Glutamatergic neuron (in vitro differentiated cells): ENCODE measurements around the gene MAP4K4. TPM values are rescaled to one million over a fixed set of nuclear protein-coding genes. Genes with fewer than 3 reads are reported as not detected.

Experiments
- DNase-seq: peaks from one replicate; pipeline ENCODE4 v3.0.0; 2022
- H3K27ac Mint-ChIP-seq: one replicate; pipeline ENCODE4 v1.8.0; 2020; ENCODE audit warnings: mild to moderate bottlenecking, mixed read lengths, inconsistent platforms; ENCODE audit not compliant: unreplicated experiment
- H3K27me3 Mint-ChIP-seq: one replicate; pipeline ENCODE4 v1.8.0; 2020; ENCODE audit warnings: mild to moderate bottlenecking, moderate library complexity, mixed read lengths, inconsistent platforms; ENCODE audit not compliant: unreplicated experiment
- H3K36me3 Mint-ChIP-seq: one replicate; pipeline ENCODE4 v1.8.0; 2020; ENCODE audit warnings: mild to moderate bottlenecking, mixed read lengths, inconsistent platforms; ENCODE audit not compliant: unreplicated experiment
- H3K4me1 Mint-ChIP-seq: one replicate; pipeline ENCODE4 v1.8.0; 2020; ENCODE audit warnings: mild to moderate bottlenecking, low read depth, mixed read lengths, inconsistent platforms; ENCODE audit not compliant: unreplicated experiment
- H3K4me3 Mint-ChIP-seq: one replicate; pipeline ENCODE4 v1.8.0; 2020; ENCODE audit warnings: mild to moderate bottlenecking, mixed read lengths, inconsistent platforms; ENCODE audit not compliant: unreplicated experiment
- H3K9me3 Mint-ChIP-seq: one replicate; pipeline ENCODE4 v1.8.0; 2020; ENCODE audit warnings: mild to moderate bottlenecking, moderate library complexity, mixed read lengths, inconsistent platforms; ENCODE audit not compliant: unreplicated experiment
- CTCF ChIP-seq: fragments of 200-600 bp; sonication (generic); IDR thresholded peaks from one replicate; pipeline ENCODE4 v1.5.0; 2021; ENCODE audit not compliant: partially characterized antibody, unreplicated experiment
- total RNA-seq: library from RNA; stranded (reverse); fragmentation: NEBNext Ultra II Directional; extraction: Animal tissue kit (Norgen Biotek cat#: 25700); gene quantifications from one replicate; pipeline ENCODE4 v1.2.1, GENCODE V29; 2021; ENCODE audit not compliant: unreplicated experiment

MAP4K4 gene
- total RNA-seq, 1 donor from 2014 or later, result 756 TPM

GRCh38 chr2:101682311-101682710, 15.2 kb upstream of the MAP4K4 start:
- Mint-ChIP-seq H3K4me3 (no peak overlapping the region), H3K27ac (no peak overlapping the region), H3K36me3 (no peaks in the 10 kb centered on the region), H3K4me1 (no peaks in the 10 kb centered on the region), H3K9me3 (no peaks in the 10 kb centered on the region), H3K27me3 (no peaks in the 10 kb centered on the region)
- TF ChIP-seq CTCF, result no peak
- DNase-seq, result no peak

- no peak overlapping the region for H3K27ac Mint-ChIP-seq
- no peaks in the 10 kb centered on the region for H3K36me3 Mint-ChIP-seq
- no peak for DNase-seq
- H3K4me1 Mint-ChIP-seq, result no peaks in the 10 kb centered on the region
- H3K27me3 Mint-ChIP-seq, result no peaks in the 10 kb centered on the region
- no peaks in the 10 kb centered on the region for H3K9me3 Mint-ChIP-seq
- H3K4me3 Mint-ChIP-seq, result no peak overlapping the region
- no peak for TF ChIP-seq CTCF
Measured at GRCh38 chr2:101684313-101684712, 13.2 kb upstream of the MAP4K4 start.

- no peak for TF ChIP-seq CTCF
- H3K4me1 Mint-ChIP-seq, result no peaks in the 10 kb centered on the region
- H3K27ac Mint-ChIP-seq, result no peak overlapping the region
- peaks cover 2% of the 10 kb centered on the region for H3K9me3 Mint-ChIP-seq
- H3K4me3 Mint-ChIP-seq, result no peak overlapping the region
- no peak for DNase-seq
- peaks cover 2% of the 10 kb centered on the region for H3K27me3 Mint-ChIP-seq
- no peaks in the 10 kb centered on the region for H3K36me3 Mint-ChIP-seq
Measured at GRCh38 chr2:101688261-101688660, 9.2 kb upstream of the MAP4K4 start.

GRCh38 chr2:101689114-101689825, 8.2 kb upstream of the MAP4K4 start:
- Mint-ChIP-seq H3K4me1 (no peaks in the 10 kb centered on the region), H3K27me3 (peaks cover 2% of the 10 kb centered on the region), H3K36me3 (no peaks in the 10 kb centered on the region), H3K27ac (no peak overlapping the region), H3K4me3 (no peak overlapping the region), H3K9me3 (peaks cover 2% of the 10 kb centered on the region)
- DNase-seq, result no peak
- no peak for TF ChIP-seq CTCF

DNA sequence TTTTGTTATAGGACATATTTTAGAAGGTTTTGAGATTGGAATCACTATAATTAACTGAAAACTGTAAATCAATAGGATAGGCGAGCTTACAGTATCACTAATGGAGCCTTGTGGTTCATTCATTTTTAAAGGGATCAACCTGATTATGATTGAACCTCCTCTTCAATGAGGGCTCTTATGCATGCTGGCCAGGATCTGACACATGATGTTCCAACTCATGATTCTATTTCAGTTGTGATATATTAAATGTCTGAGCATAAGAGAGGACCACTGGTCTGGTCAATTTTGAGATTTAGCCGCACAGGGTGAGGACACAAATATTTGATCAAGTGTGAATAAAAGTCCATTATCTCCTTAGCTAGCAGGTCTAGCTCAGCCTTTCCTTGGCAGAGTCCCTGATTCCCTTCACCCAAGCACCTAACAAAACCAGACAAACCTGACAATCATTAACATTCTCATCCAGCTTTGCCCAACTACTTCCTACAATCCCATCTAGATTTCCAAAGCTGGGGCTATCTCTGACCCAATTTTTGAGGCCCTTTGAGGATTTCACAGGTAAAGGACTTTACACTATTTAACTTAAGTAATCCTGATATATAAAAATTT, 6.9 kb upstream of the MAP4K4 start:
- Mint-ChIP-seq H3K4me3 (no peak overlapping the region), H3K27me3 (peaks cover 2% of the 10 kb centered on the region), H3K36me3 (no peaks in the 10 kb centered on the region), H3K9me3 (peaks cover 4% of the 10 kb centered on the region), H3K27ac (no peak overlapping the region), H3K4me1 (no peaks in the 10 kb centered on the region)
- DNase-seq, result no peak
- no peak for TF ChIP-seq CTCF
